ENCODE measurements around the gene PCDHA3.
"Not testable (repeated sequence)": the region's sequence is repeated elsewhere in the genome, so short reads cannot be mapped to it uniquely, and the experiment has no call there.

The PCDHA3 gene

GRCh38 chr5:140791089-140791488 lies 9.8 kb upstream of the PCDHA3 start:
- TF ChIP-seq CTCF (IDR thresholded peaks at IDR 0.05; ENCODE audit: low read depth, low read length): no peak
- DNase-seq (ENCODE audit: low read depth, low spot score): no peak
- no peak overlapping the region for H3K4me3 ChIP-seq (ENCODE audit: low read depth, low read length)
- in situ Hi-C loops (cut with HindIII; ENCODE audit: low sequenced_read_pairs): no loop called here

- no peak for TF ChIP-seq CTCF (IDR thresholded peaks at IDR 0.05; ENCODE audit: low read depth, low read length)
- no peak for DNase-seq (ENCODE audit: low read depth, low spot score)
- in situ Hi-C loops (cut with HindIII; ENCODE audit: low sequenced_read_pairs): no loop called here
- no peak within 1 kb of the TSS for H3K4me3 ChIP-seq (ENCODE audit: low read depth, low read length)
These were observed 6.1 kb upstream of the PCDHA3 start, which contains the start of gene PCDHA2 for GRCh38 chr5:140794595-140795258. TSS of gene PCDHA2 (plus strand) at chr5:140794852.

- in situ Hi-C loops (cut with HindIII; ENCODE audit: low sequenced_read_pairs): no loop called here
- TF ChIP-seq CTCF (IDR thresholded peaks at IDR 0.05; ENCODE audit: low read depth, low read length): peak; percentile 24
- no peak for DNase-seq (ENCODE audit: low read depth, low spot score)
- H3K4me3 ChIP-seq (ENCODE audit: low read depth, low read length): no peak overlapping the region
These were observed 5.6 kb upstream of the PCDHA3 start for GRCh38 chr5:140795259-140795641.

DNA sequence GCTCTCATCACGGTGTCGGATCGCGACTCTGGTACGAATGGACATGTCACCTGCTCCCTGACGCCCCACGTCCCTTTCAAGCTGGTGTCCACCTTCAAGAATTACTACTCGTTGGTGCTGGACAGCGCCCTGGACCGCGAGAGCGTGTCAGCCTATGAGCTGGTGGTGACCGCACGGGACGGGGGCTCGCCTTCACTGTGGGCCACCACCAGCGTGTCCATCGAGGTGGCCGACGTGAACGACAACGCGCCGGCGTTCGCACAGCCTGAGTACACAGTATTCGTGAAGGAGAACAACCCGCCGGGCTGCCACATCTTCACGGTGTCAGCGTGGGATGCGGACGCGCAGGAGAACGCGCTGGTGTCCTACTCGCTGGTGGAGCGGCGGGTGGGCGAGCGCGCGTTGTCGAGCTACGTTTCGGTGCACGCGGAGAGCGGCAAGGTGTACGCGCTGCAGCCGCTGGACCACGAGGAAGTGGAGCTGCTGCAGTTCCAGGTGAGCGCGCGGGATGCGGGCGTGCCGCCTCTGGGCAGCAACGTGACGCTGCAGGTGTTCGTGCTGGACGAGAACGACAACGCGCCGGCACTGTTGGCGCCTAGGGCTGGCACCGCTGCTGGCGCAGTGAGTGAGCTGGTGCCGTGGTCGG lies 4.7 kb upstream of the PCDHA3 start:
- in situ Hi-C loops (cut with HindIII; ENCODE audit: low sequenced_read_pairs); H3K4me3 ChIP-seq (ENCODE audit: low read depth, low read length); DNase-seq (ENCODE audit: low read depth, low spot score): not testable (repeated sequence)

GRCh38 chr5:140796718-140797095 lies 4.2 kb upstream of the PCDHA3 start:
- DNase-seq (ENCODE audit: low read depth, low spot score): no peak
- TF ChIP-seq CTCF (IDR thresholded peaks at IDR 0.05; ENCODE audit: low read depth, low read length): no peak
- no peak overlapping the region for H3K4me3 ChIP-seq (ENCODE audit: low read depth, low read length)
- in situ Hi-C loops (cut with HindIII; ENCODE audit: low sequenced_read_pairs): no loop called here

- DNase-seq (ENCODE audit: low read depth, low spot score): no peak
- no peak overlapping the region for H3K4me3 ChIP-seq (ENCODE audit: low read depth, low read length)
- peak; percentile 35 for TF ChIP-seq CTCF (IDR thresholded peaks at IDR 0.05; ENCODE audit: low read depth, low read length)
- in situ Hi-C loops (cut with HindIII; ENCODE audit: low sequenced_read_pairs): no loop called here
These were observed 611 bp downstream of the PCDHA3 start for GRCh38 chr5:140801494-140801841.

- in situ Hi-C loops (cut with HindIII; ENCODE audit: low sequenced_read_pairs); H3K4me3 ChIP-seq (ENCODE audit: low read depth, low read length); DNase-seq (ENCODE audit: low read depth, low spot score): not testable (repeated sequence)
These were observed 1.5 kb downstream of the PCDHA3 start for GRCh38 chr5:140802381-140802780.
